ENCODE results near the gene PTGDS. TPM values are rescaled to one million over a fixed set of nuclear protein-coding genes. Genes with fewer than 3 reads are reported as not detected.
A peak's percentile ranks its signal among the peaks of the same experiment; 100 is the strongest.

PTGDS gene
- total RNA-seq, 1 experiment from 2014 or later = 2.2 TPM

DNA sequence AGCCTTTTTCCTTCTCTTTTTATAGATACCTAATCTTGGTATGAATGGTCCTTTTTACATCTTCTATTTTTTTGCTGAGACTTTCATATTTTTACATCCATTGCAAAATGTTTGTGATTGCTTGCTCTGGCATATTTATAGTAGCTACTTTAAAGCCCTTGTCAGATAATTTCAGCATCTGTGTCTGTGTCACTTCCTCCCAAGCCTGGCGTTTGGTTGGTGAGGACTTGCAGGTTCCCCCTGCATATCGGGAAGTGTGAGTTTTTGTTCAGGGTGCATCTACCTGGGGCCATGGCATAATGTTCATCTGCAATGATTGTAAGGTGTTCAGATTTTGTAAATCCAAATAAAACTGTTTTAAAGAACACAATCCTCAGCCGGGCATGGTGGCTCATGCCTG lies 41.7 kb upstream of the PTGDS start (continued):
- TF ChIP-seq, protein P1, sequence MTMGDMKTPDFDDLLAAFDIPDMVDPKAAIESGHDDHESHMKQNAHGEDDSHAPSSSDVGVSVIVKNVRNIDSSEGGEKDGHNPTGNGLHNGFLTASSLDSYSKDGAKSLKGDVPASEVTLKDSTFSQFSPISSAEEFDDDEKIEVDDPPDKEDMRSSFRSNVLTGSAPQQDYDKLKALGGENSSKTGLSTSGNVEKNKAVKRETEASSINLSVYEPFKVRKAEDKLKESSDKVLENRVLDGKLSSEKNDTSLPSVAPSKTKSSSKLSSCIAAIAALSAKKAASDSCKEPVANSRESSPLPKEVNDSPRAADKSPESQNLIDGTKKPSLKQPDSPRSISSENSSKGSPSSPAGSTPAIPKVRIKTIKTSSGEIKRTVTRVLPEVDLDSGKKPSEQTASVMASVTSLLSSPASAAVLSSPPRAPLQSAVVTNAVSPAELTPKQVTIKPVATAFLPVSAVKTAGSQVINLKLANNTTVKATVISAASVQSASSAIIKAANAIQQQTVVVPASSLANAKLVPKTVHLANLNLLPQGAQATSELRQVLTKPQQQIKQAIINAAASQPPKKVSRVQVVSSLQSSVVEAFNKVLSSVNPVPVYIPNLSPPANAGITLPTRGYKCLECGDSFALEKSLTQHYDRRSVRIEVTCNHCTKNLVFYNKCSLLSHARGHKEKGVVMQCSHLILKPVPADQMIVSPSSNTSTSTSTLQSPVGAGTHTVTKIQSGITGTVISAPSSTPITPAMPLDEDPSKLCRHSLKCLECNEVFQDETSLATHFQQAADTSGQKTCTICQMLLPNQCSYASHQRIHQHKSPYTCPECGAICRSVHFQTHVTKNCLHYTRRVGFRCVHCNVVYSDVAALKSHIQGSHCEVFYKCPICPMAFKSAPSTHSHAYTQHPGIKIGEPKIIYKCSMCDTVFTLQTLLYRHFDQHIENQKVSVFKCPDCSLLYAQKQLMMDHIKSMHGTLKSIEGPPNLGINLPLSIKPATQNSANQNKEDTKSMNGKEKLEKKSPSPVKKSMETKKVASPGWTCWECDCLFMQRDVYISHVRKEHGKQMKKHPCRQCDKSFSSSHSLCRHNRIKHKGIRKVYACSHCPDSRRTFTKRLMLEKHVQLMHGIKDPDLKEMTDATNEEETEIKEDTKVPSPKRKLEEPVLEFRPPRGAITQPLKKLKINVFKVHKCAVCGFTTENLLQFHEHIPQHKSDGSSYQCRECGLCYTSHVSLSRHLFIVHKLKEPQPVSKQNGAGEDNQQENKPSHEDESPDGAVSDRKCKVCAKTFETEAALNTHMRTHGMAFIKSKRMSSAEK (CRISPR knock-in tag; IDR thresholded peaks at IDR 0.05; ENCODE audit: borderline replicate concordance) = no peak

DNA sequence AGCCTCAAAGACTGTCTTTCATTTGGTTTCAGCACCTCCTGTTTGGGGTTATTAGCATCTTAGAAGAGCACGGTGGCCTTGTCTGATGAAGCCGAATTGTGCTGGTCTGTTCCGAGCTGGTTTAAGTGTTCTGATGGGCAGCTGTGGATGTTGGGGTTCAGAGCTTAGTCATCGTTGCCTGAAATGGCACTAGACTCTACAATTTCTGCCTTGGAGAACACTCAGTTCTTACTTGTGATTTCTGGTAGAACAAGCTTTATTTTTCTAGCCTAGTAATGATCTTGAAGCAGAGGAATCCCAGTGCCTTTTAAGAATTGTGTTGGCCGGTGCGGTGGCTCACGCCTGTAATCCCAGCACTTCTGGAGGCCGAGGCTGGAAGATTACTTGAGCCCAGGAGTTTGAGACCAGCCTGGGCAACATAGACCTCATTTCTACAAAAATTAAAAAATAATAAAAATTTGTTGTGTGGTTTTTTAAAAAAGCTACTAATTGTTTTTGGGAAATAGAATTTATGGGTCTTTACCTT lies 40.6 kb upstream of the PTGDS start:
- no peak overlapping the region for H3K4me3 Mint-ChIP-seq
- peaks cover 37% of the 10 kb centered on the region for H3K36me3 Mint-ChIP-seq
- POLR2A ChIA-PET = interaction anchor here (1.0 kb wide), 1 partner anchor 13 kb away, joined by 3 read pairs; no protein-coding TSS in a partner anchor
- CTCF ChIA-PET = interaction anchor here (1.0 to 1.3 kb wide), 4 partner anchors 8 to 110 kb away, joined by 3 to 4 read pairs (median 3); partner anchors contain the start of genes C8G and FBXW5
- no peaks in the 10 kb centered on the region for H3K27me3 Mint-ChIP-seq (ENCODE audit: low read depth)
- H3K9me3 Mint-ChIP-seq = peaks cover 3% of the 10 kb centered on the region; the same call in 1 of the 2 replicates
- H3K27ac Mint-ChIP-seq = peak overlapping the region; percentile 65
- no peak for DNase-seq (ENCODE audit: low spot score)
- ATAC-seq = no peak
- peaks cover 9% of the 10 kb centered on the region for H3K4me1 Mint-ChIP-seq
- TF ChIP-seq GTF2I (CRISPR knock-in tag; conservative IDR thresholded peaks at IDR 0.05) = no peak
- TF ChIP-seq, protein P2, sequence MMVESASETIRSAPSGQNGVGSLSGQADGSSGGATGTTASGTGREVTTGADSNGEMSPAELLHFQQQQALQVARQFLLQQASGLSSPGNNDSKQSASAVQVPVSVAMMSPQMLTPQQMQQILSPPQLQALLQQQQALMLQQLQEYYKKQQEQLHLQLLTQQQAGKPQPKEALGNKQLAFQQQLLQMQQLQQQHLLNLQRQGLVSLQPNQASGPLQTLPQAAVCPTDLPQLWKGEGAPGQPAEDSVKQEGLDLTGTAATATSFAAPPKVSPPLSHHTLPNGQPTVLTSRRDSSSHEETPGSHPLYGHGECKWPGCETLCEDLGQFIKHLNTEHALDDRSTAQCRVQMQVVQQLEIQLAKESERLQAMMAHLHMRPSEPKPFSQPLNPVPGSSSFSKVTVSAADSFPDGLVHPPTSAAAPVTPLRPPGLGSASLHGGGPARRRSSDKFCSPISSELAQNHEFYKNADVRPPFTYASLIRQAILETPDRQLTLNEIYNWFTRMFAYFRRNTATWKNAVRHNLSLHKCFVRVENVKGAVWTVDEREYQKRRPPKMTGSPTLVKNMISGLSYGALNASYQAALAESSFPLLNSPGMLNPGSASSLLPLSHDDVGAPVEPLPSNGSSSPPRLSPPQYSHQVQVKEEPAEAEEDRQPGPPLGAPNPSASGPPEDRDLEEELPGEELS (CRISPR knock-in tag; IDR thresholded peaks at IDR 0.05) = no peak
- TF ChIP-seq SP1 (CRISPR knock-in tag; conservative IDR thresholded peaks at IDR 0.05) = no peak
- TF ChIP-seq, protein P3, sequence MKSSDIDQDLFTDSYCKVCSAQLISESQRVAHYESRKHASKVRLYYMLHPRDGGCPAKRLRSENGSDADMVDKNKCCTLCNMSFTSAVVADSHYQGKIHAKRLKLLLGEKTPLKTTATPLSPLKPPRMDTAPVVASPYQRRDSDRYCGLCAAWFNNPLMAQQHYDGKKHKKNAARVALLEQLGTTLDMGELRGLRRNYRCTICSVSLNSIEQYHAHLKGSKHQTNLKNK (CRISPR knock-in tag; IDR thresholded peaks at IDR 0.05) = no peak
- TF ChIP-seq FOXJ3 (CRISPR knock-in tag; IDR thresholded peaks at IDR 0.05; ENCODE audit: borderline replicate concordance) = no peak
- TF ChIP-seq, protein P4, sequence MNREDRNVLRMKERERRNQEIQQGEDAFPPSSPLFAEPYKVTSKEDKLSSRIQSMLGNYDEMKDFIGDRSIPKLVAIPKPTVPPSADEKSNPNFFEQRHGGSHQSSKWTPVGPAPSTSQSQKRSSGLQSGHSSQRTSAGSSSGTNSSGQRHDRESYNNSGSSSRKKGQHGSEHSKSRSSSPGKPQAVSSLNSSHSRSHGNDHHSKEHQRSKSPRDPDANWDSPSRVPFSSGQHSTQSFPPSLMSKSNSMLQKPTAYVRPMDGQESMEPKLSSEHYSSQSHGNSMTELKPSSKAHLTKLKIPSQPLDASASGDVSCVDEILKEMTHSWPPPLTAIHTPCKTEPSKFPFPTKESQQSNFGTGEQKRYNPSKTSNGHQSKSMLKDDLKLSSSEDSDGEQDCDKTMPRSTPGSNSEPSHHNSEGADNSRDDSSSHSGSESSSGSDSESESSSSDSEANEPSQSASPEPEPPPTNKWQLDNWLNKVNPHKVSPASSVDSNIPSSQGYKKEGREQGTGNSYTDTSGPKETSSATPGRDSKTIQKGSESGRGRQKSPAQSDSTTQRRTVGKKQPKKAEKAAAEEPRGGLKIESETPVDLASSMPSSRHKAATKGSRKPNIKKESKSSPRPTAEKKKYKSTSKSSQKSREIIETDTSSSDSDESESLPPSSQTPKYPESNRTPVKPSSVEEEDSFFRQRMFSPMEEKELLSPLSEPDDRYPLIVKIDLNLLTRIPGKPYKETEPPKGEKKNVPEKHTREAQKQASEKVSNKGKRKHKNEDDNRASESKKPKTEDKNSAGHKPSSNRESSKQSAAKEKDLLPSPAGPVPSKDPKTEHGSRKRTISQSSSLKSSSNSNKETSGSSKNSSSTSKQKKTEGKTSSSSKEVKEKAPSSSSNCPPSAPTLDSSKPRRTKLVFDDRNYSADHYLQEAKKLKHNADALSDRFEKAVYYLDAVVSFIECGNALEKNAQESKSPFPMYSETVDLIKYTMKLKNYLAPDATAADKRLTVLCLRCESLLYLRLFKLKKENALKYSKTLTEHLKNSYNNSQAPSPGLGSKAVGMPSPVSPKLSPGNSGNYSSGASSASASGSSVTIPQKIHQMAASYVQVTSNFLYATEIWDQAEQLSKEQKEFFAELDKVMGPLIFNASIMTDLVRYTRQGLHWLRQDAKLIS (CRISPR knock-in tag; IDR thresholded peaks at IDR 0.05; ENCODE audit: borderline replicate concordance) = no peak
- TF ChIP-seq TCF7 (CRISPR knock-in tag; IDR thresholded peaks at IDR 0.05; ENCODE audit: low read depth) = no peak
- no peak for TF ChIP-seq JUN (CRISPR knock-in tag; IDR thresholded peaks at IDR 0.05)
- TF ChIP-seq ZNF423 (CRISPR knock-in tag; IDR thresholded peaks at IDR 0.05) = no peak
- TF ChIP-seq, protein P5, sequence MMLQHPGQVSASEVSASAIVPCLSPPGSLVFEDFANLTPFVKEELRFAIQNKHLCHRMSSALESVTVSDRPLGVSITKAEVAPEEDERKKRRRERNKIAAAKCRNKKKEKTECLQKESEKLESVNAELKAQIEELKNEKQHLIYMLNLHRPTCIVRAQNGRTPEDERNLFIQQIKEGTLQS (CRISPR knock-in tag; conservative IDR thresholded peaks at IDR 0.05) = no peak
- TF ChIP-seq, protein P6, sequence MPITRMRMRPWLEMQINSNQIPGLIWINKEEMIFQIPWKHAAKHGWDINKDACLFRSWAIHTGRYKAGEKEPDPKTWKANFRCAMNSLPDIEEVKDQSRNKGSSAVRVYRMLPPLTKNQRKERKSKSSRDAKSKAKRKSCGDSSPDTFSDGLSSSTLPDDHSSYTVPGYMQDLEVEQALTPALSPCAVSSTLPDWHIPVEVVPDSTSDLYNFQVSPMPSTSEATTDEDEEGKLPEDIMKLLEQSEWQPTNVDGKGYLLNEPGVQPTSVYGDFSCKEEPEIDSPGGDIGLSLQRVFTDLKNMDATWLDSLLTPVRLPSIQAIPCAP (CRISPR knock-in tag; IDR thresholded peaks at IDR 0.05) = no peak
- no peak for TF ChIP-seq RORB (CRISPR knock-in tag; IDR thresholded peaks at IDR 0.05)
- TF ChIP-seq ZNF317 (CRISPR knock-in tag; IDR thresholded peaks at IDR 0.05; ENCODE audit: borderline replicate concordance, low read depth) = no peak
- no peak for TF ChIP-seq EMX1 (CRISPR knock-in tag; IDR thresholded peaks at IDR 0.05)
- TF ChIP-seq, protein P1 (CRISPR knock-in tag; IDR thresholded peaks at IDR 0.05; ENCODE audit: borderline replicate concordance) = no peak
- TF ChIP-seq, protein P7, sequence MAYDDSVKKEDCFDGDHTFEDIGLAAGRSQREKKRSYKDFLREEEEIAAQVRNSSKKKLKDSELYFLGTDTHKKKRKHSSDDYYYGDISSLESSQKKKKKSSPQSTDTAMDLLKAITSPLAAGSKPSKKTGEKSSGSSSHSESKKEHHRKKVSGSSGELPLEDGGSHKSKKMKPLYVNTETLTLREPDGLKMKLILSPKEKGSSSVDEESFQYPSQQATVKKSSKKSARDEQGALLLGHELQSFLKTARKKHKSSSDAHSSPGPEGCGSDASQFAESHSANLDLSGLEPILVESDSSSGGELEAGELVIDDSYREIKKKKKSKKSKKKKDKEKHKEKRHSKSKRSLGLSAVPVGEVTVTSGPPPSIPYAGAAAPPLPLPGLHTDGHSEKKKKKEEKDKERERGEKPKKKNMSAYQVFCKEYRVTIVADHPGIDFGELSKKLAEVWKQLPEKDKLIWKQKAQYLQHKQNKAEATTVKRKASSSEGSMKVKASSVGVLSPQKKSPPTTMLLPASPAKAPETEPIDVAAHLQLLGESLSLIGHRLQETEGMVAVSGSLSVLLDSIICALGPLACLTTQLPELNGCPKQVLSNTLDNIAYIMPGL (CRISPR knock-in tag; IDR thresholded peaks at IDR 0.05) = no peak
- no peak for TF ChIP-seq CBFB (CRISPR knock-in tag; IDR thresholded peaks at IDR 0.05; ENCODE audit: low read depth)
